ENCODE data around the gene CHID1. TPM values are rescaled to one million over a fixed set of nuclear protein-coding genes. Genes with fewer than 3 reads are reported as not detected.

Gene CHID1
- total RNA-seq, 1 donor from 2014 or later = 88.3 TPM

DNA sequence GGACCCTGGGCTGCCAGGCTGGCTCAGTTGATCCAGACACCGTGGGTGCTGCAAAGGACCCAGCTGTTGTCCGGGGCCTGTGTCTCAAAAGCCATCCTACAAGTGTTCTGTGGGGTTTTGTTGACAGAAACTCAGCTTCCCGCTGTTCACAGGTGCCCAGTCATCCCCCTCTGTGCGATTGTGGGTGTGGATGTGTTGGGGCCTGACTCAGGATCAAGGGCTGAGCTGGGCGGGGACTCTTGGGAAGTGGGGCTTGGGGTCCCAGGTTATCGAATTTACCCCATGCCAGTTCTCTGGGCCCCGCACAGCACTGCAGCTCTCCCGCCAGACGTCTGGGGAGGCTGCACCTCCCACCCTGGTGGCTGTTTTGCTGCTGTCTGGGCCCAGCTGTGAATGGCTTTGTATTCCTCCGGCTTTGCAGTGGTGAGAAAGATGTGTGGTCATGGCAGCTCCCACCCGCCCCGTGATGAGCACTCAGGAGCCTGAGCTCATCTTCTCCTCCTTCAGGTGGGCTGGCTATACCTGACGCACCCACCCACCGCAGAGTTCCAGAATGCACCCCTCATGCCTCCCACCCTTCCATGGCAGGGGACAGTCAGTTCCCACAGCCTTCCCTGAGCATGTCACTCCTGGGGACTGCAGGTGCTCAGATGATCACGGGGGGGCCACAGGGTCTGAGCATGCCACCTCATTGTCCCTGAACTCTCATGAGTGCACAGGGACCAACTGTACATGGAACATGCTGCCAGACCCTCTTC, 11.5 kb upstream of the CHID1 start:
- TF ChIP-seq, protein P1, sequence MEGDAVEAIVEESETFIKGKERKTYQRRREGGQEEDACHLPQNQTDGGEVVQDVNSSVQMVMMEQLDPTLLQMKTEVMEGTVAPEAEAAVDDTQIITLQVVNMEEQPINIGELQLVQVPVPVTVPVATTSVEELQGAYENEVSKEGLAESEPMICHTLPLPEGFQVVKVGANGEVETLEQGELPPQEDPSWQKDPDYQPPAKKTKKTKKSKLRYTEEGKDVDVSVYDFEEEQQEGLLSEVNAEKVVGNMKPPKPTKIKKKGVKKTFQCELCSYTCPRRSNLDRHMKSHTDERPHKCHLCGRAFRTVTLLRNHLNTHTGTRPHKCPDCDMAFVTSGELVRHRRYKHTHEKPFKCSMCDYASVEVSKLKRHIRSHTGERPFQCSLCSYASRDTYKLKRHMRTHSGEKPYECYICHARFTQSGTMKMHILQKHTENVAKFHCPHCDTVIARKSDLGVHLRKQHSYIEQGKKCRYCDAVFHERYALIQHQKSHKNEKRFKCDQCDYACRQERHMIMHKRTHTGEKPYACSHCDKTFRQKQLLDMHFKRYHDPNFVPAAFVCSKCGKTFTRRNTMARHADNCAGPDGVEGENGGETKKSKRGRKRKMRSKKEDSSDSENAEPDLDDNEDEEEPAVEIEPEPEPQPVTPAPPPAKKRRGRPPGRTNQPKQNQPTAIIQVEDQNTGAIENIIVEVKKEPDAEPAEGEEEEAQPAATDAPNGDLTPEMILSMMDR (IDR thresholded peaks at IDR 0.05; ENCODE audit: unreplicated experiment) = no peak
- Mint-ChIP-seq H3K36me3 (no peaks in the 10 kb centered on the region), H3K4me1 (peaks cover 8% of the 10 kb centered on the region), H3K27me3 (ENCODE audit: low read depth) (no peaks in the 10 kb centered on the region), H3K27ac (no peak overlapping the region), H3K4me3 (no peak overlapping the region), H3K9me3 (no peaks in the 10 kb centered on the region)
- no peak for DNase-seq (ENCODE audit: low spot score in 2 of 2, unreplicated experiment in 2 of 2)

DNA sequence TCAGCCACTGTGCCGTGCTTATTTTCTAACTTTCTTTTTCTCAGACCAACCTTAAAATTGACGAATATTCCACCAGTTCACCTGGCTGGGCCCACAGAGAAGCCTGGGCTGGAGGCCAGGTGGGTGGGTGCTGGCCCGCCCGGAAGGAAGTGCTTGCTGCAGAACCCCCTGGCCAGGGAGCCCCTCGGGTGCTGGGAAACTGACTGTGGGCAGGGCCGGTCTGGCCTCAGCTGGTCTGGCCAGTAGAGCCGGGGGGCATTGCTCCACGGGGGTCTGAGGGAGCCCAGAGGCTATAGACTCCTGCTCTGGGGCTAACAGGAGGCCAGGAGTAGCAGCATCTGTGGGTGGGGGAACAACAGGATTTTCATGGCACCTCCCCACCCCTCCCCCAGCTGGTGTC, 6.8 kb upstream of the CHID1 start:
- TF ChIP-seq, protein P1 (IDR thresholded peaks at IDR 0.05; ENCODE audit: unreplicated experiment) = no peak
- H3K36me3 Mint-ChIP-seq = no peaks in the 10 kb centered on the region
- H3K4me3 Mint-ChIP-seq = no peak overlapping the region
- H3K4me1 Mint-ChIP-seq = no peaks in the 10 kb centered on the region
- no peak overlapping the region for H3K27ac Mint-ChIP-seq
- H3K9me3 Mint-ChIP-seq = no peaks in the 10 kb centered on the region
- DNase-seq (ENCODE audit: low spot score in 2 of 2, unreplicated experiment in 2 of 2) = no peak
- no peaks in the 10 kb centered on the region for H3K27me3 Mint-ChIP-seq (ENCODE audit: low read depth)

DNA sequence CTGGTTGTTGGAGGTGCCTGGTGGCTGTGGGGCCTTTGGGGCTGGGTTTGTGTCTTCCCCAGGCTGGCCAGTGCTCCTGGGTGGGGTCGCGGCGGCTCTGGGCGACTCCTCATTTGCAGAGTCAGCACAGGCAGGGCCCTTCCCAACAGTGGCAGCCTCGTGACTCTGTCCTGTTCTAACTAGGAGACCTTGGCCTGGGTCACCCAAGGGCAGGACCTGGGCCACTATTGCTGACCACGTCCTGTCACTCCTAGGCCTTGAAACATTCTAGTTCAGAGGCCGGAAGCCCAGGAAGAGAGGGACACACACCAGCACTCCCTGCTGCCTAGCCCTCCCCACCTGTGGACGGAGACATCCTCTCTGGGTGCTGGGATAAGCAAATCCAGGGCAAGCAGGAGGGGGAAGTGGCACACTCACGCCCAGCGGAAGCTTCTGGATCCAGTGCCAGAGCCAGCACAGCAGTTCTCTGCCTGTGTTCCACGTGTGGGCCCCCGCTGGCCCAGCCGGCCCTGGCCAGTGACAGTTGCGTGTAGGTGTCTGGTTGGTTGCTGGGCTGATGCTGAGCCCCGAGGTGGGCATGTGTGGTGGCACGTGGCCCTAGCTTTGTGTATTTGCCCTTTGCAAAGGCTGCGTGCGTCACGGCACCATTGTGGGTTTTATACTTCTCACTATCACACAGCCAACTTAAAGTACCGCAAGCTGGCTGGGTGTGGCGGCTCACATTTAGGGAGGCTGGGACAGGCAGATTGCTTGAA, 4.3 kb upstream of the CHID1 start:
- H3K36me3 Mint-ChIP-seq = no peaks in the 10 kb centered on the region
- TF ChIP-seq, protein P1 (IDR thresholded peaks at IDR 0.05; ENCODE audit: unreplicated experiment) = no peak
- no peaks in the 10 kb centered on the region for H3K9me3 Mint-ChIP-seq
- no peak for DNase-seq (ENCODE audit: low spot score in 2 of 2, unreplicated experiment in 2 of 2)
- H3K27ac Mint-ChIP-seq = no peak overlapping the region
- H3K4me3 Mint-ChIP-seq = no peak overlapping the region
- H3K27me3 Mint-ChIP-seq (ENCODE audit: low read depth) = no peaks in the 10 kb centered on the region
- peaks cover 5% of the 10 kb centered on the region for H3K4me1 Mint-ChIP-seq

DNA sequence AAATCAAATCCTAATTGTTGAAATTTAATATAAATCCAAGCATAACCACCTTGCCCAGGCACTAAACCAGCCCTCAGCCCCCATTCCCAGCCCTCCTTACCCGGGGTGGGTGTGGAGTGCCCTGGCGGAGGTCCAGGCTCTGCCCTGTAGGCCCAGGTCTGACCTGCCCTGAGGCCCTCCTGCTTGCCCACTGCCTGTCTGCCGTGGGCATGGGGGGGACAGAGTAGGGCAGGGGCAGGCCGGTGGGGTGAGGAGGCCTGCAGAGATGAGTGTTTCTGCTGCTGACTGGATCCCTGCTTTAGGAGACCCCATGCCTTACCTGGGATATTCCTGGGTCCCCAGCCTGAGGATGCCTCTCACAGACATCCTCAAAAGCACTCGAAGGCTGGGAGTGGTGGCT, 3.6 kb upstream of the CHID1 start:
- TF ChIP-seq, protein P1 (IDR thresholded peaks at IDR 0.05; ENCODE audit: unreplicated experiment) = no peak
- no peaks in the 10 kb centered on the region for H3K27me3 Mint-ChIP-seq (ENCODE audit: low read depth)

GRCh38 chr11:913043-913442, 2.4 kb upstream of the CHID1 start:
- TF ChIP-seq, protein P1 (IDR thresholded peaks at IDR 0.05; ENCODE audit: unreplicated experiment) = no peak
- Mint-ChIP-seq H3K27me3 (ENCODE audit: low read depth) (no peaks in the 10 kb centered on the region), H3K9me3 (no peaks in the 10 kb centered on the region), H3K36me3 (no peaks in the 10 kb centered on the region), H3K4me3 (no peak overlapping the region), H3K4me1 (peaks cover 12% of the 10 kb centered on the region), H3K27ac (no peak overlapping the region)
- no peak for DNase-seq (ENCODE audit: low spot score in 2 of 2, unreplicated experiment in 2 of 2)

More for the DNA sequence above, 3.6 kb upstream of the CHID1 start:
- no peaks in the 10 kb centered on the region for H3K36me3 Mint-ChIP-seq
- no peak overlapping the region for H3K4me3 Mint-ChIP-seq
- no peak overlapping the region for H3K27ac Mint-ChIP-seq
- H3K4me1 Mint-ChIP-seq = peaks cover 11% of the 10 kb centered on the region
- no peaks in the 10 kb centered on the region for H3K9me3 Mint-ChIP-seq
- no peak for DNase-seq (ENCODE audit: low spot score in 2 of 2, unreplicated experiment in 2 of 2)
